CD4-positive, alpha-beta T cell treated with Interleukin-4 for 4 hours (primary cell): ENCODE data around the gene GRK2.

Source experiments
- DNase-seq: peaks from one replicate; pipeline ENCODE4 v3.0.0-alpha.2; 2020

GRK2 gene

GRCh38 chr11:67271205-67271540 lies 4.9 kb downstream of the GRK2 start:
- no peak for DNase-seq

- DNase-seq = peak; percentile 66
These were observed 5.4 kb downstream of the GRK2 start for GRCh38 chr11:67271541-67272284.

- no peak for DNase-seq
These were observed 6.3 kb downstream of the GRK2 start for GRCh38 chr11:67272327-67273259.

GRCh38 chr11:67273260-67273990 lies 7.2 kb downstream of the GRK2 start:
- no peak for DNase-seq

- no peak for DNase-seq
These were observed 8.7 kb downstream of the GRK2 start for GRCh38 chr11:67274768-67275605.

- DNase-seq = no peak
These were observed 9.5 kb downstream of the GRK2 start for GRCh38 chr11:67275606-67276409.

GRCh38 chr11:67276781-67277230 lies 10.5 kb downstream of the GRK2 start:
- peak; percentile 42 for DNase-seq

- peak; percentile 94 for DNase-seq
These were observed 11.1 kb downstream of the GRK2 start for GRCh38 chr11:67277231-67277961.

GRCh38 chr11:67278135-67278938 lies 12.1 kb downstream of the GRK2 start:
- no peak for DNase-seq

GRCh38 chr11:67278939-67279588 lies 12.8 kb downstream of the GRK2 start:
- DNase-seq = no peak

GRCh38 chr11:67279589-67280340 lies 13.5 kb downstream of the GRK2 start:
- no peak for DNase-seq

GRCh38 chr11:67280341-67280787 lies 14.1 kb downstream of the GRK2 start:
- DNase-seq = no peak

GRCh38 chr11:67280788-67281551 lies 14.7 kb downstream of the GRK2 start:
- no peak for DNase-seq

- DNase-seq = no peak
These were observed 15.4 kb downstream of the GRK2 start for GRCh38 chr11:67281552-67282150.

- DNase-seq = no peak
These were observed 16.0 kb downstream of the GRK2 start for GRCh38 chr11:67282155-67282875.

- DNase-seq = no peak
These were observed 16.7 kb downstream of the GRK2 start for GRCh38 chr11:67282876-67283371.
